SJCRH30 (cell line): ENCODE data around the gene WASHC2A. TPM values are rescaled to one million over a fixed set of nuclear protein-coding genes. Genes with fewer than 3 reads are reported as not detected.
"Not testable (repeated sequence)": the region's sequence is repeated elsewhere in the genome, so short reads cannot be mapped to it uniquely, and the experiment has no call there.

ENCODE experiments used
- DNase-seq, 2 experiments: peaks; one replicate each; pipeline ENCODE4 v3.0.0-alpha.2; 2015 to 2020
- H3K27ac ChIP-seq: fragments of 250-450 bp; sonication (Bioruptor Pico); 2 replicates; pipeline ENCODE4 v1.5.1; 2020; ENCODE audit warnings: mild to moderate bottlenecking, moderate library complexity
- H3K27me3 ChIP-seq: fragments of 250-450 bp; sonication (Bioruptor Pico); 2 replicates; pipeline ENCODE4 v1.5.1; 2020; ENCODE audit warnings: mild to moderate bottlenecking, moderate library complexity
- H3K36me3 ChIP-seq: fragments of 250-450 bp; sonication (Bioruptor Pico); 2 replicates; pipeline ENCODE4 v1.5.1; 2020; ENCODE audit warnings: mild to moderate bottlenecking, moderate library complexity
- H3K4me1 ChIP-seq: fragments of 250-450 bp; sonication (Bioruptor Pico); 2 replicates; pipeline ENCODE4 v1.5.1; 2020; ENCODE audit warnings: mild to moderate bottlenecking, moderate library complexity
- H3K4me3 ChIP-seq: fragments of 250-450 bp; sonication (Bioruptor Pico); 2 replicates; pipeline ENCODE4 v1.5.1; 2020; ENCODE audit warnings: mild to moderate bottlenecking, moderate library complexity
- H3K9me3 ChIP-seq: fragments of 250-450 bp; sonication (Bioruptor Pico); replicated peaks from 2 replicates; pipeline ENCODE4 v1.5.1; 2020; ENCODE audit warnings: mild to moderate bottlenecking, moderate library complexity
- total RNA-seq: library from RNA; depleted of rRNA; stranded (reverse); fragments of >200 nt; shearing (Covaris generic); gene quantifications from 2 replicates; pipeline ENCODE4 v1.2.3, GENCODE V29; 2014; rRNA removed

WASHC2A gene
- 14.3 and 16.8 TPM in 2 replicates for total RNA-seq

GRCh38 chr10:50067546-50068351 is at the start of gene WASHC2A:
Gene WASHC2A (plus strand): TSS chr10:50067954. CDS start chr10:50068006, 52 bp downstream.
- not testable (repeated sequence) for H3K27ac ChIP-seq

GRCh38 chr10:50019279-50019678 is 48.5 kb upstream of the WASHC2A start:
- not testable (repeated sequence) for H3K4me1 ChIP-seq, H3K9me3 ChIP-seq, H3K4me3 ChIP-seq, H3K27me3 ChIP-seq, H3K27ac ChIP-seq, H3K36me3 ChIP-seq
- peak; percentile 79 for DNase-seq

More at GRCh38 chr10:50067546-50068351, at the start of gene WASHC2A:
- H3K36me3 ChIP-seq, H3K9me3 ChIP-seq, H3K27me3 ChIP-seq, H3K4me1 ChIP-seq: not testable (repeated sequence)
- DNase-seq: peak; percentile 68 to 79
- peak within 1 kb of the TSS; percentile 61 for H3K4me3 ChIP-seq

GRCh38 chr10:50020451-50021024 is 47.2 kb upstream of the WASHC2A start:
- not testable (repeated sequence) for H3K4me1 ChIP-seq, H3K27me3 ChIP-seq, H3K4me3 ChIP-seq, DNase-seq, H3K27ac ChIP-seq, H3K36me3 ChIP-seq, H3K9me3 ChIP-seq

- no peak for DNase-seq
- Histone ChIP-seq H3K27ac (no peak overlapping the region), H3K4me3 (no peak overlapping the region), H3K9me3 (no peaks in the 10 kb centered on the region), H3K27me3 (no peaks in the 10 kb centered on the region), H3K4me1 (no peaks in the 10 kb centered on the region), H3K36me3 (no peaks in the 10 kb centered on the region)
These were observed 46.1 kb upstream of the WASHC2A start for GRCh38 chr10:50021646-50022045.

- not testable (repeated sequence) for H3K27me3 ChIP-seq, H3K36me3 ChIP-seq, H3K4me1 ChIP-seq, H3K4me3 ChIP-seq, H3K27ac ChIP-seq, DNase-seq, H3K9me3 ChIP-seq
These were observed 42.9 kb upstream of the WASHC2A start for GRCh38 chr10:50024716-50025383.

- H3K9me3 ChIP-seq: no peaks in the 10 kb centered on the region
- no peak overlapping the region for H3K4me3 ChIP-seq
- DNase-seq: no peak
These were observed 42.1 kb upstream of the WASHC2A start for GRCh38 chr10:50025627-50026026.

GRCh38 chr10:50027195-50027594 is 40.6 kb upstream of the WASHC2A start:
- no peak for DNase-seq
- H3K9me3 ChIP-seq: no peaks in the 10 kb centered on the region
- H3K27me3 ChIP-seq: no peaks in the 10 kb centered on the region
- no peak overlapping the region for H3K4me3 ChIP-seq
- H3K36me3 ChIP-seq: no peaks in the 10 kb centered on the region
- H3K27ac ChIP-seq: no peak overlapping the region
- no peaks in the 10 kb centered on the region for H3K4me1 ChIP-seq

More at GRCh38 chr10:50025627-50026026, 42.1 kb upstream of the WASHC2A start:
- H3K36me3 ChIP-seq: no peaks in the 10 kb centered on the region
- no peaks in the 10 kb centered on the region for H3K27me3 ChIP-seq
- H3K4me1 ChIP-seq: no peaks in the 10 kb centered on the region
- H3K27ac ChIP-seq: no peak overlapping the region

GRCh38 chr10:50033481-50033880 is 34.3 kb upstream of the WASHC2A start:
- Histone ChIP-seq H3K27me3 (no peaks in the 10 kb centered on the region), H3K27ac (no peak overlapping the region), H3K4me3 (no peak overlapping the region), H3K9me3 (no peaks in the 10 kb centered on the region), H3K4me1 (no peaks in the 10 kb centered on the region), H3K36me3 (no peaks in the 10 kb centered on the region)
- no peak for DNase-seq

- not testable (repeated sequence) for H3K4me3 ChIP-seq, H3K36me3 ChIP-seq, H3K4me1 ChIP-seq, DNase-seq, H3K27ac ChIP-seq, H3K9me3 ChIP-seq, H3K27me3 ChIP-seq
These were observed 32.4 kb upstream of the WASHC2A start for GRCh38 chr10:50035337-50035736.

- H3K27ac ChIP-seq: no peak overlapping the region
- no peaks in the 10 kb centered on the region for H3K4me1 ChIP-seq
- no peaks in the 10 kb centered on the region for H3K27me3 ChIP-seq
- no peaks in the 10 kb centered on the region for H3K9me3 ChIP-seq
- H3K36me3 ChIP-seq: no peaks in the 10 kb centered on the region
- H3K4me3 ChIP-seq: no peak overlapping the region
- no peak for DNase-seq
These were observed 22.7 kb upstream of the WASHC2A start for GRCh38 chr10:50044941-50045664.

- DNase-seq, H3K27ac ChIP-seq, H3K4me1 ChIP-seq, H3K36me3 ChIP-seq, H3K27me3 ChIP-seq, H3K9me3 ChIP-seq, H3K4me3 ChIP-seq: not testable (repeated sequence)
These were observed 21.3 kb upstream of the WASHC2A start for GRCh38 chr10:50046457-50046856.

- not testable (repeated sequence) for DNase-seq, H3K27me3 ChIP-seq, H3K9me3 ChIP-seq, H3K4me1 ChIP-seq, H3K4me3 ChIP-seq, H3K36me3 ChIP-seq, H3K27ac ChIP-seq
These were observed 20.2 kb upstream of the WASHC2A start for GRCh38 chr10:50047594-50047993.

- H3K9me3 ChIP-seq, H3K27ac ChIP-seq, H3K4me3 ChIP-seq, DNase-seq, H3K4me1 ChIP-seq, H3K27me3 ChIP-seq, H3K36me3 ChIP-seq: not testable (repeated sequence)
These were observed 15.6 kb upstream of the WASHC2A start for GRCh38 chr10:50051995-50052660.

GRCh38 chr10:50052778-50053376 is 14.9 kb upstream of the WASHC2A start:
- H3K4me3 ChIP-seq, H3K27me3 ChIP-seq, DNase-seq, H3K27ac ChIP-seq, H3K36me3 ChIP-seq, H3K9me3 ChIP-seq, H3K4me1 ChIP-seq: not testable (repeated sequence)
